Left ventricle myocardium inferior (tissue), 1 donor: ENCODE measurements around the gene ADD3. TPM values are rescaled to one million over a fixed set of nuclear protein-coding genes. Genes with fewer than 3 reads are reported as not detected.

Experiments
- DNase-seq: peaks from one replicate; pipeline ENCODE4 v3.0.0-alpha.2; 2020
- H3K27ac ChIP-seq: fragments of 200-600 bp; replicated peaks from 2 replicates; pipeline ENCODE4 v1.8.0; 2021
- H3K27me3 ChIP-seq: fragments of 200-600 bp; 2 replicates; pipeline ENCODE4 v1.8.0; 2021; ENCODE audit warnings: low read depth
- H3K36me3 ChIP-seq: fragments of 200-600 bp; 2 replicates; pipeline ENCODE4 v1.8.0; 2021
- H3K4me1 ChIP-seq: fragments of 200-600 bp; 2 replicates; pipeline ENCODE4 v1.8.0; 2021
- H3K4me3 ChIP-seq: fragments of 200-600 bp; 2 replicates; pipeline ENCODE4 v1.8.0; 2021; ENCODE audit warnings: mild to moderate bottlenecking, moderate library complexity
- H3K9me3 ChIP-seq: fragments of 200-600 bp; replicated peaks from 2 replicates; pipeline ENCODE4 v1.8.0; 2021
- CTCF ChIP-seq: fragments of 200-600 bp; IDR thresholded peaks from 2 replicates; pipeline ENCODE4 v1.8.0; 2021; ENCODE audit warnings: antibody characterized with exemption, mild to moderate bottlenecking, borderline replicate concordance
- intact Hi-C: fragments of 100-400 bp; cut with micrococcal nuclease; formaldehyde crosslinking; loops from one replicate; pipeline ENCODE4 v1.11.0; 2022
- total RNA-seq: library from RNA; stranded (reverse); fragmentation: NEBNext Ultra II Directional; extraction: Animal tissue kit (Norgen Biotek cat#: 25700); gene quantifications from one replicate; pipeline ENCODE4 v1.2.1, GENCODE V29; 2021
- donor health status: DM: no; HTN: yes; CAD: no; lungs with severe emphysema.

The ADD3 gene
- total RNA-seq, 1 donor from 2014 or later: 113 TPM

- no peaks in the 10 kb centered on the region for H3K36me3 ChIP-seq
- DNase-seq: no peak
- H3K27ac ChIP-seq: no peak overlapping the region
- no peak overlapping the region for H3K4me3 ChIP-seq
- H3K4me1 ChIP-seq: no peaks in the 10 kb centered on the region
- TF ChIP-seq CTCF: no peak
- intact Hi-C loops: no loop called here
- no peaks in the 10 kb centered on the region for H3K9me3 ChIP-seq
- H3K27me3 ChIP-seq: no peaks in the 10 kb centered on the region
Observed at GRCh38 chr10:110184398-110184797, 176.6 kb downstream of the ADD3 start.

Other genes starting within 250 kb of the ADD3 start
- 35.7 TPM for gene XPNPEP1, start 84.5 kb upstream of the ADD3 start, total RNA-seq
- 60.0 TPM for gene MXI1, start 199.6 kb downstream of the ADD3 start, total RNA-seq